B cell (primary cell): ENCODE results near the gene PCP4. TPM values are rescaled to one million over a fixed set of nuclear protein-coding genes. Genes with fewer than 3 reads are reported as not detected.

ENCODE experiments used
- ATAC-seq: fragments of 200-7000 bp; cut with Tn5 transposase; one replicate; pipeline ENCODE4 v1.10.0; 2021; ENCODE audit warnings: low read depth, mild to moderate bottlenecking, moderate number of reproducible peaks, moderate library complexity
- CTCF ChIA-PET: fragments of 350-600 bp; sonication (Branson Sonifier 250); formaldehyde crosslinking; loops from one replicate; lab custom pipeline; 2021; ENCODE audit warnings: antibody characterized with exemption, inconsistent platforms; lab: Charles Lee
- POLR2A ChIA-PET: fragments of 350-600 bp; sonication (Branson Sonifier 250); formaldehyde crosslinking; loops from one replicate; lab custom pipeline; 2021; ENCODE audit warnings: antibody characterized with exemption; lab: Charles Lee
- DNase-seq: peaks from one replicate; pipeline ENCODE4 v3.0.0; 2013
- H2AFZ ChIP-seq: 2 replicates; pipeline ENCODE4 v1.6.1; 2012; ENCODE audit warnings: mild to moderate bottlenecking, low read depth, low read length; ENCODE audit not compliant: insufficient read depth, poor library complexity, severe bottlenecking
- H3K27ac ChIP-seq, 2 donors: 1 replicate in 1 of 2; 2 replicates in 1 of 2; pipeline ENCODE4 v1.5.1; 2012 to 2013; ENCODE audit warnings: low read length in 2 of 2, mild to moderate bottlenecking in 2 of 2, moderate library complexity in 1 of 2
- H3K27me3 ChIP-seq, 4 experiments: fragments of 200-600 bp in 1 of 4; sonication (generic) in 1 of 4; replicated peaks in 1 of 4; 1 replicate in 2 of 4; 2 replicates in 2 of 4; pipeline versions ENCODE4 v1.6.1 to v1.7.0; 2013 to 2016; ENCODE audit warnings: low read length in 3 of 4, mild to moderate bottlenecking in 2 of 4, mixed read lengths in 1 of 4, moderate library complexity in 1 of 4; ENCODE audit not compliant: insufficient read depth in 4 of 4, control insufficient read depth in 3 of 4; ENCODE audit errors: control extremely low read depth in 1 of 4
- H3K36me3 ChIP-seq, 2 experiments: replicated peaks in 1 of 2; 1 replicate in 1 of 2; 2 replicates in 1 of 2; pipeline versions ENCODE4 v1.6.1 to v1.7.1; 2013; ENCODE audit warnings: low read length in 1 of 2; ENCODE audit not compliant: insufficient read depth in 2 of 2, control insufficient read depth in 1 of 2; ENCODE audit errors: control extremely low read depth in 1 of 2, extremely low read depth in 1 of 2
- H3K4me1 ChIP-seq, 2 donors: fragments of 200-600 bp in 1 of 2; sonication (generic) in 1 of 2; 1 replicate in 1 of 2; 2 replicates in 1 of 2; pipeline versions ENCODE4 v1.5.1 to v1.6.1; 2013 to 2017; ENCODE audit warnings: low read length in 2 of 2; ENCODE audit not compliant: control insufficient read depth in 2 of 2, insufficient read depth in 2 of 2
- H3K4me2 ChIP-seq: replicated peaks from 2 replicates; pipeline ENCODE3; 2012; ENCODE audit warnings: mild to moderate bottlenecking, low read depth, low read length; ENCODE audit not compliant: poor library complexity, severe bottlenecking
- H3K4me3 ChIP-seq, 5 experiments: fragments of 200-600 bp in 1 of 5; sonication (generic) in 1 of 5; 1 replicate in 3 of 5; 2 replicates in 2 of 5; pipeline versions ENCODE4 v1.5.1 to v1.7.0; 2011 to 2016; ENCODE audit warnings: low read length in 4 of 5, mild to moderate bottlenecking in 4 of 5, low read depth in 2 of 5, control low read depth in 1 of 5, moderate library complexity in 1 of 5; ENCODE audit not compliant: insufficient read depth in 1 of 5; ENCODE audit errors: control extremely low read depth in 1 of 5, extremely low read depth in 1 of 5
- H3K79me2 ChIP-seq: fragments of 200-600 bp; sonication (generic); one replicate; pipeline ENCODE4 v1.6.0; 2016; ENCODE audit warnings: low read length; ENCODE audit not compliant: control insufficient read depth, insufficient read depth
- H3K9ac ChIP-seq: fragments of 200-600 bp; sonication (generic); 2 replicates; pipeline ENCODE4 v1.6.1; 2017; ENCODE audit warnings: mild to moderate bottlenecking, low read length, moderate library complexity
- H3K9me3 ChIP-seq, 3 donors: one replicate each; pipeline versions ENCODE4 v1.6.1 to v1.7.1; 2013; ENCODE audit warnings: low read length in 2 of 3; ENCODE audit not compliant: control insufficient read depth in 2 of 3, insufficient read depth in 1 of 3; ENCODE audit errors: control extremely low read depth in 1 of 3
- H4K20me1 ChIP-seq: 2 replicates; pipeline ENCODE4 v1.6.0; 2012; ENCODE audit warnings: mild to moderate bottlenecking, low read length; ENCODE audit not compliant: insufficient read depth, control insufficient read depth, poor library complexity, severe bottlenecking
- H3K27ac Mint-ChIP-seq: one replicate; pipeline ENCODE4 v1.8.0; 2021; ENCODE audit warnings: mixed read lengths
- H3K27me3 Mint-ChIP-seq: one replicate; pipeline ENCODE4 v1.8.0; 2021; ENCODE audit warnings: mixed read lengths
- H3K4me1 Mint-ChIP-seq: one replicate; pipeline ENCODE4 v1.8.0; 2021; ENCODE audit warnings: mixed read lengths
- H3K4me3 Mint-ChIP-seq: one replicate; pipeline ENCODE4 v1.8.0; 2021; ENCODE audit warnings: mixed read lengths
- H3K9me3 Mint-ChIP-seq: one replicate; pipeline ENCODE4 v1.8.0; 2022; ENCODE audit warnings: mixed read lengths; ENCODE audit not compliant: insufficient read depth
- EZH2 ChIP-seq: IDR thresholded peaks from 2 replicates; pipeline ENCODE4 v1.6.1; 2012; ENCODE audit warnings: borderline replicate concordance, low read depth, mild to moderate bottlenecking, moderate library complexity, low read length; ENCODE audit not compliant: insufficient read depth, poor library complexity, severe bottlenecking
- WGBS: methylation state at CpG from one replicate; pipeline ENCODE4 v1.1.5; 2013; ENCODE audit warnings: missing lambda C conversion rate; ENCODE audit not compliant: insufficient coverage; 5-methylcytosine and 5-hydroxymethylcytosine counted together
- intact Hi-C: fragments of 100-400 bp; cut with micrococcal nuclease; formaldehyde crosslinking; loops from one replicate; pipeline ENCODE4 v1.10.0; 2022
- polyA plus RNA-seq: library from polyadenylated mRNA; depleted of rRNA; stranded (reverse); fragments of >200 nt; gene quantifications from 2 replicates; pipeline ENCODE4 v1.2.3, GENCODE V29; 2012
- total RNA-seq, 2 donors: library from RNA; stranded (reverse); fragments of 120-200 nt in 1 of 2; gene quantifications; 1 replicate in 1 of 2; 2 replicates in 1 of 2; pipeline versions ENCODE4 v1.2.3 to v1.2.4, GENCODE V29; 2013 to 2022
- TF ChIP-seq, protein P1 (sequence below): fragments of 200-600 bp; IDR thresholded peaks from one replicate; pipeline ENCODE4 v1.8.0; 2022; ENCODE audit warnings: antibody characterized with exemption, mild to moderate bottlenecking

PCP4 gene
- total and polyA plus RNA-seq, 2 donors (not counting 1 experiment from before 2014, with no cell fraction given), result not detected

DNA sequence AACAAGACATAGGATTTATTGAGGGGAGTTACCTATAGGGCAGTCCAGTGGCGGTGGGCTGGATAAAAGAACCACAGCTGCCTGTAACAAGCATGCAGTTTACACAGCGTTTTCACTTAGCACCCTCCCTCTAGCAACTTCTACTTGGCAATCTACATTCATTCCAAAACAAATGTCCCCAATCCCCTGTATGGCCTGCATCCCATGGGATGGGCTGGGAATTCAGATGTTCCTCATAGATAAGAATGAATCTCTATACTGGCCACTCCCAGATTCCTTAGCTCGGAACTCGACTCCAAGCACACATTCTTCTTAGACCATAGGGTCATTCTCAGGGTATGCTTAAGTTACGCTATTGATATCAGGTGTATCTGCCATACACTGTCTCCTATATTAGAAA, 33.3 kb downstream of the PCP4 start:
- Histone ChIP-seq H3K36me3 (no peaks in the 10 kb centered on the region), H3K4me3 (no peak overlapping the region), H3K9ac (no peak overlapping the region), H3K27ac (no peak overlapping the region), H3K79me2 (no peaks in the 10 kb centered on the region), H3K4me2 (no peak overlapping the region), H4K20me1 (no peaks in the 10 kb centered on the region), H3K4me1 (no peaks in the 10 kb centered on the region), H3K9me3 (peaks cover 0 to 1% (median 0%) of the 10 kb centered on the region in 3 donors), H3K27me3 (no peaks in the 10 kb centered on the region), H2AFZ (no peak overlapping the region)
- Mint-ChIP-seq H3K27me3 (no peaks in the 10 kb centered on the region), H3K27ac (no peak overlapping the region), H3K9me3 (no peaks in the 10 kb centered on the region), H3K4me1 (no peaks in the 10 kb centered on the region), H3K4me3 (no peak overlapping the region)
- POLR2A ChIA-PET, result no interaction called here
- intact Hi-C loops, result no loop called here
- ATAC-seq, result no peak
- TF ChIP-seq, protein P1, sequence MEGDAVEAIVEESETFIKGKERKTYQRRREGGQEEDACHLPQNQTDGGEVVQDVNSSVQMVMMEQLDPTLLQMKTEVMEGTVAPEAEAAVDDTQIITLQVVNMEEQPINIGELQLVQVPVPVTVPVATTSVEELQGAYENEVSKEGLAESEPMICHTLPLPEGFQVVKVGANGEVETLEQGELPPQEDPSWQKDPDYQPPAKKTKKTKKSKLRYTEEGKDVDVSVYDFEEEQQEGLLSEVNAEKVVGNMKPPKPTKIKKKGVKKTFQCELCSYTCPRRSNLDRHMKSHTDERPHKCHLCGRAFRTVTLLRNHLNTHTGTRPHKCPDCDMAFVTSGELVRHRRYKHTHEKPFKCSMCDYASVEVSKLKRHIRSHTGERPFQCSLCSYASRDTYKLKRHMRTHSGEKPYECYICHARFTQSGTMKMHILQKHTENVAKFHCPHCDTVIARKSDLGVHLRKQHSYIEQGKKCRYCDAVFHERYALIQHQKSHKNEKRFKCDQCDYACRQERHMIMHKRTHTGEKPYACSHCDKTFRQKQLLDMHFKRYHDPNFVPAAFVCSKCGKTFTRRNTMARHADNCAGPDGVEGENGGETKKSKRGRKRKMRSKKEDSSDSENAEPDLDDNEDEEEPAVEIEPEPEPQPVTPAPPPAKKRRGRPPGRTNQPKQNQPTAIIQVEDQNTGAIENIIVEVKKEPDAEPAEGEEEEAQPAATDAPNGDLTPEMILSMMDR, result no peak
- no peak for TF ChIP-seq EZH2
- no peak for DNase-seq
- WGBS, result 100% methylated on average over 1 of the region's 5 CpGs
- CTCF ChIA-PET, result no interaction called here

DNA sequence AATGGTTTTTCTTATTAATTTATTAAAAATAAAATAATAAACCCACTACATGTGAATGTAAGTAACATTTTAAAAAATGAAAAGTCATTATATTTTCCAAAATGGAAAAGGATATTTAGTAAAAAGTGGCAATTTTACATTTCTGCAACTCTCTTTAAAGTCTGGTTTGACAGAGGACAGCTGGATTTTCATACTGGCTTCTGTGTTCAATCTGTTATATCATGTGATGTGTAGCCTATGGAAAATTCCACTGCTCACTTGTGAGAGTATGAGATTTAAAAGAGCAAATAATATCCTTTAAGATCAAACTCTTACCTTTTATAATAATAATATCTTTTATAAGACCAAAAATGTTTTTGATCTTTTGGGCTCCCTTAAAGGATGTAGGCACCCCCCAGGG, 33.7 kb downstream of the PCP4 start:
- no peaks in the 10 kb centered on the region for H4K20me1 ChIP-seq
- H3K4me3 ChIP-seq, result no peak overlapping the region
- DNase-seq, result no peak
- no peaks in the 10 kb centered on the region for H3K27me3 Mint-ChIP-seq
- H3K4me1 ChIP-seq, result no peaks in the 10 kb centered on the region
- no peaks in the 10 kb centered on the region for H3K79me2 ChIP-seq
- H3K4me1 Mint-ChIP-seq, result no peaks in the 10 kb centered on the region
- no peaks in the 10 kb centered on the region for H3K27me3 ChIP-seq
- H3K27ac Mint-ChIP-seq, result no peak overlapping the region
- H3K4me3 Mint-ChIP-seq, result no peak overlapping the region
- H3K4me2 ChIP-seq, result no peak overlapping the region
- ChIA-PET POLR2A (no interaction called here), CTCF (no interaction called here)
- no peaks in the 10 kb centered on the region for H3K9me3 ChIP-seq
- no peak for TF ChIP-seq EZH2
- TF ChIP-seq, protein P1, result no peak
- no peak overlapping the region for H3K27ac ChIP-seq
- intact Hi-C loops, result no loop called here
- H3K9ac ChIP-seq, result no peak overlapping the region
- H2AFZ ChIP-seq, result no peak overlapping the region
- ATAC-seq, result no peak
- H3K9me3 Mint-ChIP-seq, result no peaks in the 10 kb centered on the region
- H3K36me3 ChIP-seq, result no peaks in the 10 kb centered on the region
